ENCODE measurements around the gene AKAP6.

Gene AKAP6

GRCh38 chr14:32661216-32661615 is 332.1 kb downstream of the AKAP6 start:
- no peak overlapping the region for H3K4me3 ChIP-seq (ENCODE audit: low read depth, low read length)
- in situ Hi-C loops (cut with HindIII; ENCODE audit: low sequenced_read_pairs), result no loop called here
- no peak for DNase-seq (ENCODE audit: low read depth)
- TF ChIP-seq CTCF (IDR thresholded peaks at IDR 0.05; ENCODE audit: low read depth, low read length, missing control alignments), result no peak

DNA sequence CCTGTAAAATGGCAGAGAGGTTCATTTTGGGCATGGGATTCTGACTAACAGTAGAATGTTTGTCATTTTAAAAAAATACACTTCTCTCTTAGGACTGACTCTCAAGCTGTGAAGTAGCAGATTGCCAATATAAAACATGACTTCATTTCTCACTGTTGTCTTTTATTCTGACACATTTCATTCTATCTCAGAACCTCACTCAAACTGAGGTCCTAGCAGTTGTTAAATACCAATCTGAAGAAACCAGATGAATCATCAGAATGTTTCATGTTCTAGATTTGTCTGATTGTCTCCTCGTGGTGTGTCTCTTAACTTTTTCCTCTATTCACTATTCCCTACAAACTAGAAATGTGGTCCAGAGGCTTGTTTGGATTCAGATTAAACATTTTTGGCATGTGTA is 333.1 kb downstream of the AKAP6 start:
- no peak for TF ChIP-seq CTCF (IDR thresholded peaks at IDR 0.05; ENCODE audit: low read depth, low read length, missing control alignments)
- no peak overlapping the region for H3K4me3 ChIP-seq (ENCODE audit: low read depth, low read length)
- no peak for DNase-seq (ENCODE audit: low read depth)
- in situ Hi-C loops (cut with HindIII; ENCODE audit: low sequenced_read_pairs), result no loop called here

- no peak overlapping the region for H3K4me3 ChIP-seq (ENCODE audit: low read depth, low read length)
- no peak for DNase-seq (ENCODE audit: low read depth)
- TF ChIP-seq CTCF (IDR thresholded peaks at IDR 0.05; ENCODE audit: low read depth, low read length, missing control alignments), result no peak
- in situ Hi-C loops (cut with HindIII; ENCODE audit: low sequenced_read_pairs), result no loop called here
These were observed 337.2 kb downstream of the AKAP6 start for GRCh38 chr14:32666308-32666707.

GRCh38 chr14:32667287-32667686 is 338.2 kb downstream of the AKAP6 start:
- no peak overlapping the region for H3K4me3 ChIP-seq (ENCODE audit: low read depth, low read length)
- in situ Hi-C loops (cut with HindIII; ENCODE audit: low sequenced_read_pairs), result no loop called here
- TF ChIP-seq CTCF (IDR thresholded peaks at IDR 0.05; ENCODE audit: low read depth, low read length, missing control alignments), result no peak
- no peak for DNase-seq (ENCODE audit: low read depth)

- TF ChIP-seq CTCF (IDR thresholded peaks at IDR 0.05; ENCODE audit: low read depth, low read length, missing control alignments), result no peak
- in situ Hi-C loops (cut with HindIII; ENCODE audit: low sequenced_read_pairs), result no loop called here
- H3K4me3 ChIP-seq (ENCODE audit: low read depth, low read length), result no peak overlapping the region
- no peak for DNase-seq (ENCODE audit: low read depth)
These were observed 338.7 kb downstream of the AKAP6 start for GRCh38 chr14:32667791-32668190.

DNA sequence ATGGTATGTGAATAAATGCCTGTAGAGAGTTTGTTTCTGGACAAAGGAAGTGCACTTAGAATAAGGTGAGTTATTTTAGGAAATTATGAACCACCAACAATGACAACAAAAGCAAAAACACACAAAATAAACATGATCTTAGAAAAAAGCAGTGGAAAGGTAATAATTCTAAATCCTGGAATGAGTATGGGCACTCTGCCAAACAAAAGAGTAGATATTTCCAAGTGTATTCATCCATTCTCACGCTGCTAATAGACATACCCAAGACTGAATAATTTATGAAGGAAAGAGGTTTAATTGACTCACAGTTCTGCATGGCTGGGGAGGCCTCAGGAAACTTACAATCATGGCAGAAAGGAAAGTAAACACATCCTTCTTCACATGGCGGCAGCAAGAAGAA is 340.3 kb downstream of the AKAP6 start:
- DNase-seq (ENCODE audit: low read depth), result no peak
- in situ Hi-C loops (cut with HindIII; ENCODE audit: low sequenced_read_pairs), result no loop called here
- no peak overlapping the region for H3K4me3 ChIP-seq (ENCODE audit: low read depth, low read length)
- TF ChIP-seq CTCF (IDR thresholded peaks at IDR 0.05; ENCODE audit: low read depth, low read length, missing control alignments), result no peak

DNA sequence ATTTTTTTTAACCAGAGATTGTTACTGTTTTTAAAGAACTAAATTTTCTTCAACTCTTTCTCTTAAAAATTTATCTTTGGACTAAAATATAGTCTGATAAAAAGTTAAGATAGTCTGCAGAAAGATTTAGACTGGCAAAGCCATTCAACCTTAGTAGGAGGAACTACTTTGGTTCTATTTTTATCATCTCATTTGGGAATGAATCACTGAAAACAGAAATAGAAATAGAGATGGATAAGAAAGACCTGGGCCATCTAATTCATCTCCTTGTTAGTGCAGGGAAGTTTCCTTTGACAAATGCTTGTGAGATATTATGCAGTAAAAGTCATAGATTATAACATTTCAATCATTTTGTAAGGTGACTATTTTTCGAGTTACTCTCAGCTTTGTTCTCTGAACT is 346.3 kb downstream of the AKAP6 start:
- DNase-seq (ENCODE audit: low read depth), result no peak
- no peak for TF ChIP-seq CTCF (IDR thresholded peaks at IDR 0.05; ENCODE audit: low read depth, low read length, missing control alignments)
- in situ Hi-C loops (cut with HindIII; ENCODE audit: low sequenced_read_pairs), result no loop called here
- no peak overlapping the region for H3K4me3 ChIP-seq (ENCODE audit: low read depth, low read length)
